K562 (cell line): Measurements from ENCODE around the gene SEC22C. TPM values are rescaled to one million over a fixed set of nuclear protein-coding genes. Genes with fewer than 3 reads are reported as not detected.

ENCODE experiments used
- NR0B1 ChIP-seq: fragments of 450-650 bp; IDR thresholded peaks from one replicate; pipeline ENCODE4 v1.6.1; 2018; ENCODE audit warnings: mild to moderate bottlenecking, moderate library complexity; ENCODE audit not compliant: partially characterized antibody
- NR2F6 ChIP-seq: fragments of 450-650 bp; formaldehyde crosslinking; IDR thresholded peaks from 2 replicates; pipeline ENCODE4 v1.4.0; 2020; ENCODE audit warnings: mild to moderate bottlenecking
- REST ChIP-seq, 2 experiments: fragments of 450-650 bp; formaldehyde crosslinking in 1 of 2; IDR thresholded peaks; 2 replicates each; pipeline versions ENCODE4 v1.4.0 to v1.6.1; 2014 to 2020; ENCODE audit warnings: mild to moderate bottlenecking in 2 of 2, borderline replicate concordance in 1 of 2, low read depth in 1 of 2
- SP2 ChIP-seq: IDR thresholded peaks from 2 replicates; pipeline ENCODE4 v1.6.1; 2011; ENCODE audit warnings: mild to moderate bottlenecking, low read depth, low read length, moderate library complexity; ENCODE audit not compliant: poor library complexity, severe bottlenecking; ENCODE audit errors: extremely low read depth
- ZFP30 ChIP-seq: fragments of 250-450 bp; sonication (Bioruptor Pico); IDR thresholded peaks from 2 replicates; pipeline ENCODE4 v1.8.0; 2022; ENCODE audit warnings: moderate library complexity, mild to moderate bottlenecking, inconsistent platforms, borderline replicate concordance
- polyA plus RNA-seq, 8 experiments: library from polyadenylated mRNA; depleted of rRNA in 4 of 8; stranded (reverse) in 5 of 8; unstranded in 3 of 8; fragments of >200 nt; fragmentation: Nextera tagmentation in 2 of 8; fragmentation: Illumina TruSeq in 1 of 8; extraction: Ambion mirVana in 2 of 8; extraction: Trizol in 1 of 8; gene quantifications; 2 replicates each; pipeline versions ENCODE4 v1.2.1 to v1.2.3, GENCODE V29; 2011 to 2014; ENCODE audit warnings: inconsistent platforms in 1 of 8, missing spikeins in 1 of 8
- total RNA-seq, 7 experiments: library from RNA; depleted of rRNA in 6 of 7; stranded (reverse); fragments of >200 nt in 6 of 7; fragmentation: Illumina TruSeq in 2 of 7; extraction: Trizol in 2 of 7; gene quantifications; 2 replicates each; pipeline versions ENCODE4 v1.2.1 to v1.2.3, GENCODE V29; 2011 to 2021; ENCODE audit warnings: low replicate concordance in 1 of 7
- TF ChIP-seq, protein P1 (sequence below): fragments of 450-650 bp; IDR thresholded peaks from 2 replicates; pipeline ENCODE4 v1.6.1; 2017; ENCODE audit warnings: antibody characterized with exemption

SEC22C gene
- total and polyA plus RNA-seq, 9 of the 15 experiments (the other 6 are each of a cell fraction or from before 2014, with no cell fraction given): 35.6 to 68.4 (median 50.7) TPM

- TF ChIP-seq REST (IDR thresholded peaks at IDR 0.05; ENCODE audit: borderline replicate concordance): no peak
- TF ChIP-seq REST (CRISPR knock-in tag; IDR thresholded peaks at IDR 0.05; ENCODE audit: low read depth): no peak
- TF ChIP-seq SP2: no peak
- no peak for TF ChIP-seq NR2F6
- no peak for TF ChIP-seq ZFP30
- TF ChIP-seq, protein P1, sequence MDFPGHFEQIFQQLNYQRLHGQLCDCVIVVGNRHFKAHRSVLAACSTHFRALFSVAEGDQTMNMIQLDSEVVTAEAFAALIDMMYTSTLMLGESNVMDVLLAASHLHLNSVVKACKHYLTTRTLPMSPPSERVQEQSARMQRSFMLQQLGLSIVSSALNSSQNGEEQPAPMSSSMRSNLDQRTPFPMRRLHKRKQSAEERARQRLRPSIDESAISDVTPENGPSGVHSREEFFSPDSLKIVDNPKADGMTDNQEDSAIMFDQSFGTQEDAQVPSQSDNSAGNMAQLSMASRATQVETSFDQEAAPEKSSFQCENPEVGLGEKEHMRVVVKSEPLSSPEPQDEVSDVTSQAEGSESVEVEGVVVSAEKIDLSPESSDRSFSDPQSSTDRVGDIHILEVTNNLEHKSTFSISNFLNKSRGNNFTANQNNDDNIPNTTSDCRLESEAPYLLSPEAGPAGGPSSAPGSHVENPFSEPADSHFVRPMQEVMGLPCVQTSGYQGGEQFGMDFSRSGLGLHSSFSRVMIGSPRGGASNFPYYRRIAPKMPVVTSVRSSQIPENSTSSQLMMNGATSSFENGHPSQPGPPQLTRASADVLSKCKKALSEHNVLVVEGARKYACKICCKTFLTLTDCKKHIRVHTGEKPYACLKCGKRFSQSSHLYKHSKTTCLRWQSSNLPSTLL: no peak
- TF ChIP-seq NR0B1: no peak
Measured at GRCh38 chr3:42590989-42591756, 9.4 kb upstream of the SEC22C start (continued).
